ENCODE results near the gene ZG16B.

The ZG16B gene

GRCh38 chr16:2822158-2822495 is 8.0 kb upstream of the ZG16B start:
- no peak for DNase-seq (ENCODE audit: low spot score)
- ChIA-PET POLR2A (ENCODE audit: low non-redundant PET) (no interaction called here), CTCF (interaction anchor here (0.7 kb wide), 1 partner anchor 20 kb away, joined by 3 read pairs; no protein-coding TSS in a partner anchor)
- no peak overlapping the region for H3K27ac ChIP-seq
- no peak for TF ChIP-seq CTCF (conservative IDR thresholded peaks at IDR 0.05; ENCODE audit: low read depth)

- CTCF ChIA-PET: interaction anchor here (0.7 kb wide), 1 partner anchor 20 kb away, joined by 3 read pairs; no protein-coding TSS in a partner anchor
- H3K27ac ChIP-seq: no peak overlapping the region
- no peak for TF ChIP-seq CTCF (conservative IDR thresholded peaks at IDR 0.05; ENCODE audit: low read depth)
- POLR2A ChIA-PET (ENCODE audit: low non-redundant PET): no interaction called here
- no peak for DNase-seq (ENCODE audit: low spot score)
Observed at GRCh38 chr16:2822496-2822895, 7.6 kb upstream of the ZG16B start.

GRCh38 chr16:2824626-2825025 is 5.5 kb upstream of the ZG16B start:
- no peak for TF ChIP-seq CTCF (conservative IDR thresholded peaks at IDR 0.05; ENCODE audit: low read depth)
- ChIA-PET POLR2A (ENCODE audit: low non-redundant PET) (no interaction called here), CTCF (no interaction called here)
- DNase-seq (ENCODE audit: low spot score): no peak
- no peak overlapping the region for H3K27ac ChIP-seq

GRCh38 chr16:2825049-2825742 is 4.9 kb upstream of the ZG16B start:
- DNase-seq (ENCODE audit: low spot score): no peak
- ChIA-PET CTCF (no interaction called here), POLR2A (ENCODE audit: low non-redundant PET) (no interaction called here)
- no peak for TF ChIP-seq CTCF (conservative IDR thresholded peaks at IDR 0.05; ENCODE audit: low read depth)
- H3K27ac ChIP-seq: no peak overlapping the region

- no peak for TF ChIP-seq CTCF (conservative IDR thresholded peaks at IDR 0.05; ENCODE audit: low read depth)
- ChIA-PET POLR2A (ENCODE audit: low non-redundant PET) (no interaction called here), CTCF (no interaction called here)
- no peak for DNase-seq (ENCODE audit: low spot score)
- H3K27ac ChIP-seq: no peak overlapping the region
Observed at GRCh38 chr16:2825906-2826305, 4.2 kb upstream of the ZG16B start.

GRCh38 chr16:2826591-2827373 is 3.3 kb upstream of the ZG16B start:
- POLR2A ChIA-PET (ENCODE audit: low non-redundant PET): no interaction called here
- CTCF ChIA-PET: no interaction called here
- TF ChIP-seq CTCF (conservative IDR thresholded peaks at IDR 0.05; ENCODE audit: low read depth): no peak
- H3K27ac ChIP-seq: no peak overlapping the region
- no peak for DNase-seq (ENCODE audit: low spot score)
